SK-N-SH (cell line): ENCODE measurements around the gene JMJD1C. TPM values are rescaled to one million over a fixed set of nuclear protein-coding genes. Genes with fewer than 3 reads are reported as not detected.
A peak's percentile ranks its signal among the peaks of the same experiment; 100 is the strongest.

Experiments
- CTCF ChIA-PET: fragments of 300-600, 350-600 bp; formaldehyde crosslinking; extraction: SDS; loops from one replicate; lab custom pipeline; 2021; lab: Yijun Ruan, JAX
- POLR2A ChIA-PET: fragments of 350-600 bp; sonication (Branson Sonifier 250); formaldehyde crosslinking; extraction: SDS; loops from one replicate; lab custom pipeline; 2020; ENCODE audit warnings: antibody characterized with exemption, inconsistent platforms; lab: Yijun Ruan, JAX
- DNase-seq: peaks from one replicate; pipeline ENCODE4 v3.0.0; 2012
- H2AFZ ChIP-seq: fragments of 200-600 bp; sonication (generic); 2 replicates; pipeline ENCODE4 v1.8.1; 2016; ENCODE audit warnings: antibody characterized with exemption, mild to moderate bottlenecking, low read depth
- H3F3A ChIP-seq: fragments of 200-600 bp; sonication (generic); replicated peaks from 2 replicates; pipeline ENCODE3; 2016; ENCODE audit warnings: antibody characterized with exemption, mild to moderate bottlenecking; ENCODE audit not compliant: insufficient read depth
- H3K27ac ChIP-seq, 2 experiments: fragments of 200-500 bp in 1 of 2; fragments of 200-600 bp in 1 of 2; sonication (Bioruptor generic) in 1 of 2; sonication (generic), shearing (Covaris generic) in 1 of 2; 2 replicates each; pipeline versions ENCODE4 v1.5.1 to v1.6.1; 2014 to 2016; ENCODE audit warnings: low read depth in 2 of 2, inconsistent platforms in 1 of 2, low read length in 1 of 2, mild to moderate bottlenecking in 1 of 2, mixed read lengths in 1 of 2
- H3K27me3 ChIP-seq: fragments of 200-600 bp; sonication (generic), shearing (Covaris generic); 2 replicates; pipeline ENCODE4 v1.6.1; 2016; ENCODE audit warnings: mixed run types; ENCODE audit not compliant: insufficient read depth
- H3K36me3 ChIP-seq, 2 experiments: fragments of 200-500 bp in 1 of 2; fragments of 200-600 bp in 1 of 2; sonication (Bioruptor generic) in 1 of 2; sonication (generic) in 1 of 2; replicated peaks in 1 of 2; 2 replicates each; pipeline versions ENCODE3 to v1.5.1; 2014 to 2016; ENCODE audit warnings: low read length in 1 of 2, mild to moderate bottlenecking in 1 of 2; ENCODE audit not compliant: insufficient read depth in 2 of 2, control insufficient read depth in 1 of 2
- H3K4me1 ChIP-seq, 2 experiments: fragments of 200-500 bp in 1 of 2; fragments of 200-600 bp in 1 of 2; sonication (Bioruptor generic) in 1 of 2; sonication (generic), shearing (Covaris generic) in 1 of 2; 2 replicates each; pipeline versions ENCODE4 v1.5.1 to v1.6.1; 2014 to 2016; ENCODE audit warnings: low read depth in 1 of 2, low read length in 1 of 2, mixed run types in 1 of 2; ENCODE audit not compliant: insufficient read depth in 2 of 2, control insufficient read depth in 1 of 2
- H3K4me2 ChIP-seq: fragments of 200-600 bp; sonication (generic), shearing (Covaris generic); 2 replicates; pipeline ENCODE4 v1.6.1; 2017; ENCODE audit warnings: mixed run types
- H3K4me3 ChIP-seq, 2 experiments: fragments of 200-500 bp in 1 of 2; fragments of 200-600 bp in 1 of 2; sonication (Bioruptor generic) in 1 of 2; sonication (generic), shearing (Covaris generic) in 1 of 2; 2 replicates each; pipeline versions ENCODE4 v1.5.1 to v1.8.1; 2014 to 2016; ENCODE audit warnings: low read depth in 2 of 2, inconsistent platforms in 1 of 2, low read length in 1 of 2, mild to moderate bottlenecking in 1 of 2, mixed read lengths in 1 of 2, moderate library complexity in 1 of 2
- H3K79me2 ChIP-seq: fragments of 200-600 bp; sonication (generic); 2 replicates; pipeline ENCODE4 v1.8.1; 2017; ENCODE audit warnings: mild to moderate bottlenecking; ENCODE audit not compliant: insufficient read depth
- H3K9ac ChIP-seq: fragments of 200-600 bp; sonication (generic); 2 replicates; pipeline ENCODE4 v1.6.1; 2017; ENCODE audit warnings: mixed run types
- H3K9me2 ChIP-seq: fragments of 200-600 bp; sonication (generic); 2 replicates; pipeline ENCODE4 v1.6.1; 2017; ENCODE audit warnings: mixed run types
- H3K9me3 ChIP-seq: fragments of 200-600 bp; sonication (generic); 2 replicates; pipeline ENCODE4 v1.6.1; 2017; ENCODE audit warnings: mixed run types, mild to moderate bottlenecking, moderate library complexity
- H4K20me1 ChIP-seq: fragments of 200-600 bp; sonication (generic); 2 replicates; pipeline ENCODE4 v1.6.1; 2017; ENCODE audit warnings: mild to moderate bottlenecking, mixed run types; ENCODE audit not compliant: insufficient read depth
- CHD2 ChIP-seq: fragments of 150-350 bp; IDR thresholded peaks from 2 replicates; pipeline ENCODE4 v1.6.1; 2018; ENCODE audit warnings: low read length; ENCODE audit not compliant: partially characterized antibody
- ELF1 ChIP-seq: IDR thresholded peaks from 2 replicates; pipeline ENCODE4 v1.4.0; 2012
- EP300 ChIP-seq, 2 experiments: IDR thresholded peaks; 2 replicates each; pipeline versions ENCODE4 v1.4.0 to v1.6.1; 2012; ENCODE audit warnings: borderline replicate concordance in 1 of 2, low read depth in 1 of 2, low read length in 1 of 2
- EZH2phosphoT487 ChIP-seq: fragments of 200-600 bp; sonication (generic); IDR thresholded peaks from 2 replicates; pipeline ENCODE4 v1.6.1; 2017; ENCODE audit warnings: low read depth, mixed run types, mild to moderate bottlenecking, antibody characterized with exemption, moderate library complexity, borderline replicate concordance
- FOSL2 ChIP-seq: IDR thresholded peaks from 2 replicates; pipeline ENCODE4 v1.4.0; 2012; ENCODE audit warnings: low read depth, mild to moderate bottlenecking, moderate library complexity, borderline replicate concordance
- FOXJ3 ChIP-seq: sonication (generic); formaldehyde crosslinking; IDR thresholded peaks from 2 replicates; pipeline ENCODE4 v1.5.1; 2020; ENCODE audit warnings: mild to moderate bottlenecking, missing genetic modification reagents
- FOXM1 ChIP-seq: IDR thresholded peaks from 2 replicates; pipeline ENCODE4 v1.4.0; 2012; ENCODE audit warnings: low read depth, mild to moderate bottlenecking
- GABPA ChIP-seq: IDR thresholded peaks from 2 replicates; pipeline ENCODE4 v1.4.0; 2012; ENCODE audit warnings: low read depth, mild to moderate bottlenecking
- IRF3 ChIP-seq: fragments of 150-350 bp; IDR thresholded peaks from 2 replicates; pipeline ENCODE4 v1.6.1; 2016; ENCODE audit warnings: mild to moderate bottlenecking, low read depth, low read length
- JUND ChIP-seq: IDR thresholded peaks from 2 replicates; pipeline ENCODE4 v1.4.0; 2012
- MEF2A ChIP-seq: IDR thresholded peaks from 2 replicates; pipeline ENCODE4 v1.4.0; 2012; ENCODE audit warnings: low read depth, borderline replicate concordance
- NFIC ChIP-seq: IDR thresholded peaks from 2 replicates; pipeline ENCODE4 v1.4.0; 2012; ENCODE audit warnings: borderline replicate concordance
- NRF1 ChIP-seq: IDR thresholded peaks from 2 replicates; pipeline ENCODE4 v1.6.1; 2012; ENCODE audit warnings: low read depth, mild to moderate bottlenecking, low read length
- PBX3 ChIP-seq: IDR thresholded peaks from 2 replicates; pipeline ENCODE4; 2012
- POLR2AphosphoS5 ChIP-seq: IDR thresholded peaks from 2 replicates; pipeline ENCODE4 v1.6.1; 2012; ENCODE audit warnings: low read depth, low read length
- RAD21 ChIP-seq: IDR thresholded peaks from 2 replicates; pipeline ENCODE4 v1.6.1; 2012; ENCODE audit warnings: mild to moderate bottlenecking, low read length
- RCOR1 ChIP-seq: fragments of 150-350 bp; IDR thresholded peaks from 2 replicates; pipeline ENCODE4 v1.6.1; 2017; ENCODE audit warnings: antibody characterized with exemption, low read length
- RFX5 ChIP-seq: IDR thresholded peaks from 2 replicates; pipeline ENCODE4 v1.6.1; 2012; ENCODE audit warnings: mild to moderate bottlenecking, improper control_type of control experiment, low read length
- RXRA ChIP-seq: IDR thresholded peaks from 2 replicates; pipeline ENCODE4 v1.4.0; 2012; ENCODE audit warnings: low read depth, mild to moderate bottlenecking, borderline replicate concordance
- SIN3A ChIP-seq: IDR thresholded peaks from 2 replicates; pipeline ENCODE4 v1.6.1; 2012; ENCODE audit warnings: low read depth, mild to moderate bottlenecking, low read length, moderate library complexity, borderline replicate concordance
- SMC3 ChIP-seq: IDR thresholded peaks from 2 replicates; pipeline ENCODE4 v1.6.1; 2012; ENCODE audit warnings: low read depth, low read length, improper control_type of control experiment
- TCF12 ChIP-seq: IDR thresholded peaks from 2 replicates; pipeline ENCODE4 v1.4.0; 2012
- TEAD4 ChIP-seq: IDR thresholded peaks from 2 replicates; pipeline ENCODE4 v1.4.0; 2012; ENCODE audit warnings: mild to moderate bottlenecking, borderline replicate concordance; ENCODE audit not compliant: insufficient read depth
- YY1 ChIP-seq: IDR thresholded peaks from 2 replicates; pipeline ENCODE4 v1.4.0; 2012; ENCODE audit warnings: low read depth, mild to moderate bottlenecking
- WGBS: methylation state at CpG from one replicate; pipeline ENCODE4 v1.1.6; 2017; ENCODE audit warnings: low lambda C conversion rate; 5-methylcytosine and 5-hydroxymethylcytosine counted together
- polyA plus RNA-seq, 3 experiments: library from polyadenylated mRNA; depleted of rRNA; stranded (reverse); fragments of >200 nt; gene quantifications; 2 replicates each; pipeline ENCODE4 v1.2.3, GENCODE V29; 2012
- TF ChIP-seq, protein P1 (sequence below): IDR thresholded peaks from 2 replicates; pipeline ENCODE4 v1.4.0; 2012; ENCODE audit warnings: low read depth
- TF ChIP-seq, protein P2 (sequence below): IDR thresholded peaks from 2 replicates; pipeline ENCODE4 v1.4.0; 2012; ENCODE audit warnings: low read depth, borderline replicate concordance
- TF ChIP-seq, protein P3 (sequence below): fragments of 150-350 bp; IDR thresholded peaks from 2 replicates; pipeline ENCODE4 v1.6.1; 2017; ENCODE audit warnings: antibody characterized with exemption, low read length, low read depth, borderline replicate concordance
- TF ChIP-seq, protein P4 (sequence below): IDR thresholded peaks from 2 replicates; pipeline ENCODE4 v1.4.0; 2012; ENCODE audit warnings: low read depth, borderline replicate concordance

Gene JMJD1C
- polyA plus RNA-seq, 1 of the 3 experiments (the other 2 are of a cell fraction) = 11.7 TPM

- H3K27me3 ChIP-seq = no peaks in the 10 kb centered on the region
- no peaks in the 10 kb centered on the region; the same call in 1 of the 2 replicates for H3K9me2 ChIP-seq
- H3K9me3 ChIP-seq = no peaks in the 10 kb centered on the region
- no peak overlapping the region for H2AFZ ChIP-seq
- peak overlapping the region; percentile 18; the same call in 1 of the 2 replicates for H3K9ac ChIP-seq
- H3K4me3 ChIP-seq = no peak overlapping the region
- 65% methylated on average over 2 of the region's 2 CpGs for WGBS
- TF ChIP-seq EZH2phosphoT487 = no peak
- no peak for TF ChIP-seq CHD2
- no peak; the same call in 1 of the 2 replicates for TF ChIP-seq ELF1
- TF ChIP-seq, protein P1, sequence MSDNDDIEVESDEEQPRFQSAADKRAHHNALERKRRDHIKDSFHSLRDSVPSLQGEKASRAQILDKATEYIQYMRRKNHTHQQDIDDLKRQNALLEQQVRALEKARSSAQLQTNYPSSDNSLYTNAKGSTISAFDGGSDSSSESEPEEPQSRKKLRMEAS = peak; percentile 71; the same call in 1 of the 2 replicates
- peak; percentile 97 for TF ChIP-seq FOSL2
- peak; percentile 92 for TF ChIP-seq TCF12
- TF ChIP-seq TEAD4 = peak; percentile 61; the same call in 1 of the 2 replicates
- no peak; the same call in 1 of the 2 replicates for TF ChIP-seq SIN3A
- TF ChIP-seq NFIC = peak; percentile 93
- no peak for TF ChIP-seq RFX5
- TF ChIP-seq YY1 = no peak
- TF ChIP-seq IRF3 = no peak
- TF ChIP-seq, protein P2, sequence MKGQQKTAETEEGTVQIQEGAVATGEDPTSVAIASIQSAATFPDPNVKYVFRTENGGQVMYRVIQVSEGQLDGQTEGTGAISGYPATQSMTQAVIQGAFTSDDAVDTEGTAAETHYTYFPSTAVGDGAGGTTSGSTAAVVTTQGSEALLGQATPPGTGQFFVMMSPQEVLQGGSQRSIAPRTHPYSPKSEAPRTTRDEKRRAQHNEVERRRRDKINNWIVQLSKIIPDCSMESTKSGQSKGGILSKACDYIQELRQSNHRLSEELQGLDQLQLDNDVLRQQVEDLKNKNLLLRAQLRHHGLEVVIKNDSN = no peak
- TF ChIP-seq NRF1 = no peak
- TF ChIP-seq SMC3 = no peak
- no peak for TF ChIP-seq RCOR1
- TF ChIP-seq, protein P3, sequence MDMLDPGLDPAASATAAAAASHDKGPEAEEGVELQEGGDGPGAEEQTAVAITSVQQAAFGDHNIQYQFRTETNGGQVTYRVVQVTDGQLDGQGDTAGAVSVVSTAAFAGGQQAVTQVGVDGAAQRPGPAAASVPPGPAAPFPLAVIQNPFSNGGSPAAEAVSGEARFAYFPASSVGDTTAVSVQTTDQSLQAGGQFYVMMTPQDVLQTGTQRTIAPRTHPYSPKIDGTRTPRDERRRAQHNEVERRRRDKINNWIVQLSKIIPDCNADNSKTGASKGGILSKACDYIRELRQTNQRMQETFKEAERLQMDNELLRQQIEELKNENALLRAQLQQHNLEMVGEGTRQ = no peak
- TF ChIP-seq MEF2A = peak; percentile 47; the same call in 1 of the 2 replicates
- peak; percentile 10 to 84; a peak in 1 of 4 replicates for TF ChIP-seq EP300 (IDR thresholded peaks at IDR 0.05; ENCODE audit: borderline replicate concordance in 1 of 2, low read depth in 1 of 2, low read length in 1 of 2)
- no peak for TF ChIP-seq GABPA
- TF ChIP-seq RXRA = peak; percentile 88
- TF ChIP-seq, protein P4, sequence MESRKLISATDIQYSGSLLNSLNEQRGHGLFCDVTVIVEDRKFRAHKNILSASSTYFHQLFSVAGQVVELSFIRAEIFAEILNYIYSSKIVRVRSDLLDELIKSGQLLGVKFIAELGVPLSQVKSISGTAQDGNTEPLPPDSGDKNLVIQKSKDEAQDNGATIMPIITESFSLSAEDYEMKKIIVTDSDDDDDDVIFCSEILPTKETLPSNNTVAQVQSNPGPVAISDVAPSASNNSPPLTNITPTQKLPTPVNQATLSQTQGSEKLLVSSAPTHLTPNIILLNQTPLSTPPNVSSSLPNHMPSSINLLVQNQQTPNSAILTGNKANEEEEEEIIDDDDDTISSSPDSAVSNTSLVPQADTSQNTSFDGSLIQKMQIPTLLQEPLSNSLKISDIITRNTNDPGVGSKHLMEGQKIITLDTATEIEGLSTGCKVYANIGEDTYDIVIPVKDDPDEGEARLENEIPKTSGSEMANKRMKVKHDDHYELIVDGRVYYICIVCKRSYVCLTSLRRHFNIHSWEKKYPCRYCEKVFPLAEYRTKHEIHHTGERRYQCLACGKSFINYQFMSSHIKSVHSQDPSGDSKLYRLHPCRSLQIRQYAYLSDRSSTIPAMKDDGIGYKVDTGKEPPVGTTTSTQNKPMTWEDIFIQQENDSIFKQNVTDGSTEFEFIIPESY = peak; percentile 77; the same call in 1 of the 2 replicates
- TF ChIP-seq RAD21 = no peak
- TF ChIP-seq FOXJ3 (CRISPR knock-in tag) = no peak
- peak; percentile 75; the same call in 1 of the 2 replicates for TF ChIP-seq FOXM1
- TF ChIP-seq POLR2AphosphoS5 = peak; percentile 57; the same call in 1 of the 2 replicates
- TF ChIP-seq JUND = peak; percentile 97
- TF ChIP-seq PBX3 = peak; percentile 85
- no peak for DNase-seq
- H3K36me3 ChIP-seq = peaks cover 0 to 13% of the 10 kb centered on the region in 2 experiments
- peaks cover 87% of the 10 kb centered on the region for H4K20me1 ChIP-seq
- H3K4me1 ChIP-seq = peaks cover 0 to 21% of the 10 kb centered on the region in 2 experiments; a peak in 2 of 4 replicates
- ChIA-PET POLR2A (no interaction called here), CTCF (interaction anchor here (0.8 to 1.9 kb wide), 5 partner anchors 15 to 484 kb away, joined by 3 to 7 read pairs (median 3); no protein-coding TSS in a partner anchor)
- peaks cover 26% of the 10 kb centered on the region for H3F3A ChIP-seq
- H3K27ac ChIP-seq = peak overlapping the region in 1 of 2 experiments; percentile 88; a peak in 3 of 4 replicates
- H3K79me2 ChIP-seq = peaks cover 94% of the 10 kb centered on the region
- H3K4me2 ChIP-seq = peak overlapping the region; percentile 38; the same call in 1 of the 2 replicates
These were observed 229.5 kb downstream of the JMJD1C start for GRCh38 chr10:63236113-63236935.
